Activated T-helper 17 cell treated with anti-CD3 and anti-CD28 coated beads, Interleukin-2, amount 50 U/mL, for 72 hours (primary cell): ENCODE measurements around the gene PERM1. TPM values are rescaled to one million over a fixed set of nuclear protein-coding genes. Genes with fewer than 3 reads are reported as not detected.
"Not testable (repeated sequence)": the region's sequence is repeated elsewhere in the genome, so short reads cannot be mapped to it uniquely, and the experiment has no call there.

ENCODE experiments used
- ATAC-seq: fragments of 150-1000 bp; cut with Tn5 transposase; replicated peaks from 2 replicates; pipeline ENCODE4 v1.10.0; 2021; ENCODE audit warnings: mild to moderate bottlenecking, moderate library complexity
- H3K27ac Mint-ChIP-seq: one replicate; pipeline ENCODE4 v1.8.0; 2022; ENCODE audit warnings: mixed read lengths
- H3K27me3 Mint-ChIP-seq: one replicate; pipeline ENCODE4 v1.8.0; 2022; ENCODE audit warnings: mixed read lengths
- H3K36me3 Mint-ChIP-seq: one replicate; pipeline ENCODE4 v1.8.0; 2022; ENCODE audit warnings: low read depth, mild to moderate bottlenecking, mixed read lengths
- H3K4me1 Mint-ChIP-seq: one replicate; pipeline ENCODE4 v1.8.0; 2022; ENCODE audit warnings: mixed read lengths
- H3K4me3 Mint-ChIP-seq: one replicate; pipeline ENCODE4 v1.8.0; 2022; ENCODE audit warnings: mild to moderate bottlenecking, mixed read lengths
- H3K9me3 Mint-ChIP-seq: one replicate; pipeline ENCODE4 v1.8.0; 2022; ENCODE audit warnings: mixed read lengths
- total RNA-seq, 2 donors: library from RNA; stranded (reverse); gene quantifications; one replicate each; pipeline ENCODE4 v1.2.3, GENCODE V29; 2022

PERM1 gene, protein sequence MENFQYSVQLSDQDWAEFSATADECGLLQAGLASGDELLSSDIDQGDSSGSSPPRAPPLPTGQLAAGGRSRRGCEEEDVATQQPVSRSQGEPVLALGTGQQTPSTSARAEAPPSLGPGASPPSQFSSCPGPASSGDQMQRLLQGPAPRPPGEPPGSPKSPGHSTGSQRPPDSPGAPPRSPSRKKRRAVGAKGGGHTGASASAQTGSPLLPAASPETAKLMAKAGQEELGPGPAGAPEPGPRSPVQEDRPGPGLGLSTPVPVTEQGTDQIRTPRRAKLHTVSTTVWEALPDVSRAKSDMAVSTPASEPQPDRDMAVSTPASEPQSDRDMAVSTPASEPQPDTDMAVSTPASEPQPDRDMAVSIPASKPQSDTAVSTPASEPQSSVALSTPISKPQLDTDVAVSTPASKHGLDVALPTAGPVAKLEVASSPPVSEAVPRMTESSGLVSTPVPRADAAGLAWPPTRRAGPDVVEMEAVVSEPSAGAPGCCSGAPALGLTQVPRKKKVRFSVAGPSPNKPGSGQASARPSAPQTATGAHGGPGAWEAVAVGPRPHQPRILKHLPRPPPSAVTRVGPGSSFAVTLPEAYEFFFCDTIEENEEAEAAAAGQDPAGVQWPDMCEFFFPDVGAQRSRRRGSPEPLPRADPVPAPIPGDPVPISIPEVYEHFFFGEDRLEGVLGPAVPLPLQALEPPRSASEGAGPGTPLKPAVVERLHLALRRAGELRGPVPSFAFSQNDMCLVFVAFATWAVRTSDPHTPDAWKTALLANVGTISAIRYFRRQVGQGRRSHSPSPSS
- total RNA-seq, result not detected

- Mint-ChIP-seq H3K27ac (no peak within 1 kb of the TSS), H3K4me1 (no peaks in the 10 kb centered on the region), H3K9me3 (no peaks in the 10 kb centered on the region), H3K27me3 (peaks cover 11% of the 10 kb centered on the region), H3K4me3 (no peak within 1 kb of the TSS), H3K36me3 (no peaks in the 10 kb centered on the region)
- no peak for ATAC-seq
These were observed at the start of gene PERM1 for GRCh38 chr1:981955-982558. TSS of gene PERM1 (minus strand) at chr1:982093. CDS start at chr1:981029, 1,064 bp downstream.

DNA sequence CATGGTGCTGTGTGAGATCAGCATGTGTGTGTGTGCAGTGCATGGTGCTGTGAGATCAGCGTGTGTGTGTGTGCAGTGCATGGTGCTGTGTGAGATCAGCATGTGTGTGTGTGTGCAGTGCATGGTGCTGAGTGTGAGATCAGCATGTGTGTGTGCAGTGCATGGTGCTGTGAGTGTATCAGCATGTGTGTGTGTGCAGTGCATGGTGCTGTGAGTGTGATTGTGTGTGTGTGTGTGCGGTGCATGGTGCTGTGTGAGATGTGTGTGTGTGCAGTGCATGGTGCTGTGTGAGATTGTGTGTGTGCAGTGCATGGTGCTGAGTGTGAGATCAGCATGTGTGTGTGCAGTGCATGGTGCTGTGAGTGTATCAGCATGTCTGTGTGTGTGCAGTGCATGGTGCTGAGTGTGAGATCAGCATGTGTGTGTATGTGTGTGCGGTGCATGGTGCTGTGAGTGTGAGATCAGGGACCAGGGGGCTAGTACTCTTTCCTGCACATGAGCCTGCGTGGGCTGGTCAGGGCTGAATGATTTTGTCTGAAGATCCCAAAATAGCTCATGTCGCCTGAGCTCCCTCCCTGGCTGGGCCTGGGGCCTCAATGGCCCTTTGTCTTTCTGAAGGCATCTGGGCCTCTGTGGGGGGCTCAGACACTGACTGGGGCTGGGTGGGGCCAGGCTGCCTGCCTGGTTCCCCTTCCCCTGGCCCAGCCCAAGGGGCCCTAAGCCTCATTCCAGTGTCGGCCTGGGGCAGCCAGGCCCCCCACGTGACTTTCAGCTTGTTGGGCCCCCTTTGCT, 49.2 kb upstream of the PERM1 start:
- H3K27me3 Mint-ChIP-seq, H3K4me3 Mint-ChIP-seq, H3K4me1 Mint-ChIP-seq, H3K27ac Mint-ChIP-seq, ATAC-seq, H3K36me3 Mint-ChIP-seq, H3K9me3 Mint-ChIP-seq: not testable (repeated sequence)

DNA sequence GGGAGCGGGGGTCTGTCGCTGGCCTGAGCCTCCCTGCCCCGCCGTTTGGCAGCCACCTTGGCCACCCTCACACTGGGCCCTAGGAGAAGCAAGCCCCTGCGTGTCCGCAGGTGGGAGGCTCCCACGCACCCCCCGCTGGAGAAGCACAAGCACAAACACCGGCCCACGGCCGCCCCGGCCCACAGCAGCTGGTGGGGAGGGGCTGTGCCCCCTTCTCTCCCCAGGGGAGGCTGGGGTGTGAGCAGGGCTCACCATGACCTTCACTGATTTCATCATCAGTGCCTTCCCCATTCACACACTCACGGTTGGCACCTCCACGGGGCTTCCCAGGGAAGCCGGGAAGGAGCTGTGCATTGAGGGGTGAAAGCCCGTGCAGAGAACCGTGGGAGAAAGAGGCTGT, 45.9 kb upstream of the PERM1 start:
- Mint-ChIP-seq H3K4me1 (no peaks in the 10 kb centered on the region), H3K9me3 (no peaks in the 10 kb centered on the region), H3K27me3 (peaks cover 11% of the 10 kb centered on the region), H3K27ac (no peak overlapping the region), H3K4me3 (no peak overlapping the region), H3K36me3 (no peaks in the 10 kb centered on the region)
- no peak for ATAC-seq

GRCh38 chr1:1026599-1027413, 44.9 kb upstream of the PERM1 start:
- Mint-ChIP-seq H3K4me1 (no peaks in the 10 kb centered on the region), H3K27ac (no peak overlapping the region), H3K9me3 (no peaks in the 10 kb centered on the region), H3K27me3 (peaks cover 3% of the 10 kb centered on the region), H3K4me3 (no peak overlapping the region), H3K36me3 (no peaks in the 10 kb centered on the region)
- ATAC-seq, result no peak

GRCh38 chr1:1025730-1026129, 43.8 kb upstream of the PERM1 start:
- Mint-ChIP-seq H3K4me3 (no peak overlapping the region), H3K36me3 (no peaks in the 10 kb centered on the region), H3K9me3 (no peaks in the 10 kb centered on the region), H3K27ac (no peak overlapping the region), H3K27me3 (peaks cover 3% of the 10 kb centered on the region), H3K4me1 (no peaks in the 10 kb centered on the region)
- ATAC-seq, result no peak

DNA sequence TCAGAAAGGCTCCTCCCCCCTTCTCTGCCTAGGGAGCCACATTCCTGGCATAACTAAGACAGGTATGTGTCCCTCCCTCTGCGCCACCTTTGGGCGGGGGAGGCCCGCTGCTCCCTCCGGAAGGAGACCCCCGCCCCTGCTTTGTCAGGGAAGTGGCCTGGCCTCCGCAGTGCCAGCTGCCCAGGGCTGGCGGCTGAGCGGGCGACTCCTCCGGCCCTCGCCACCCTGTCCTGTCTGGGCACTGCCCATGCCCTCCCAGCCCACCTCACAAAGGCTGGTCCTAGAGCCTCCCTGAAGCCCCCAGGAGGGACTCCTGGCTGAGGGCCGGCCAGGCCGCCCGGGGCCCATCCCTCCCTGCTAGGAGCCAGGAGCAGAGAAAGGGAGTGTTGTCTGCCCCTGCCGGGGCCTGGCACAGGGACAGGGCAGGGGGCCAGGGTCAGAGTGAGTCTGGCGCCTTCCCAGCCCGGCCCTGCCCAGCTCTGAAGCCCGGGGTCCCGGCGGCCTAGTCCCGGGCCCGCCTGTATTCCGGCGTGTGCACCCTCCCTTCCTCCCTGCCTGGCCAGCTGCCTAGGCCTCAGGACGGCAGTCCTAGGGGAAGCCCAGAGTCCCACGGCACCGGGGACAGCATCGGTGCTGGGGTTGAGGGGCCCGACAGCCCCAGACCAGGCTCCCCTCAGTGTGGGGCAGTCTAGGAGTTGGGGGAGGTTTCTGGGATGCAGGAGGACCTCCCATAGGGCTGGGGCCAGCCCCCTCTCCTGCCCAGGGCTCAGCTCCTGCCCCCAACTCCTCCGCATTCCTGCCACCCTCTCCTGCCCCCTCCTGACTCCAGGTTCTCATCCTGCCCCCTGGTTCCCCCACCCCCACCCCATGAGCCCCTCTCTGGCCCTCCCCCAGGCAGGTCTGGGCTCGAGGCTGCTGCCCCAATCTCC, 43.1 kb upstream of the PERM1 start:
- H3K27ac Mint-ChIP-seq, result no peak overlapping the region
- no peaks in the 10 kb centered on the region for H3K9me3 Mint-ChIP-seq
- ATAC-seq, result no peak
- no peaks in the 10 kb centered on the region for H3K4me1 Mint-ChIP-seq
- H3K27me3 Mint-ChIP-seq, result peaks cover 3% of the 10 kb centered on the region
- H3K36me3 Mint-ChIP-seq, result no peaks in the 10 kb centered on the region
- no peak overlapping the region for H3K4me3 Mint-ChIP-seq

GRCh38 chr1:1024149-1024770, 42.4 kb upstream of the PERM1 start:
- ATAC-seq, result no peak
- no peaks in the 10 kb centered on the region for H3K4me1 Mint-ChIP-seq
- H3K27ac Mint-ChIP-seq, result no peak overlapping the region
- H3K9me3 Mint-ChIP-seq, result no peaks in the 10 kb centered on the region
- H3K36me3 Mint-ChIP-seq, result no peaks in the 10 kb centered on the region
- H3K4me3 Mint-ChIP-seq, result no peak overlapping the region
- H3K27me3 Mint-ChIP-seq, result peaks cover 3% of the 10 kb centered on the region

- Mint-ChIP-seq H3K27me3 (peaks cover 3% of the 10 kb centered on the region), H3K4me3 (no peak overlapping the region), H3K27ac (no peak overlapping the region), H3K4me1 (no peaks in the 10 kb centered on the region), H3K36me3 (no peaks in the 10 kb centered on the region), H3K9me3 (no peaks in the 10 kb centered on the region)
- ATAC-seq, result no peak
These were observed 41.8 kb upstream of the PERM1 start for GRCh38 chr1:1023700-1024099.

- no peak for ATAC-seq
- Mint-ChIP-seq H3K4me1 (no peaks in the 10 kb centered on the region), H3K9me3 (no peaks in the 10 kb centered on the region), H3K27ac (no peak overlapping the region), H3K4me3 (no peak overlapping the region), H3K36me3 (no peaks in the 10 kb centered on the region), H3K27me3 (peaks cover 3% of the 10 kb centered on the region)
These were observed 40.6 kb upstream of the PERM1 start for GRCh38 chr1:1022302-1023009.

- Mint-ChIP-seq H3K27ac (no peak overlapping the region), H3K27me3 (peaks cover 3% of the 10 kb centered on the region), H3K9me3 (no peaks in the 10 kb centered on the region), H3K36me3 (no peaks in the 10 kb centered on the region), H3K4me3 (no peak overlapping the region), H3K4me1 (no peaks in the 10 kb centered on the region)
- peak; percentile 11 for ATAC-seq
These were observed 40.0 kb upstream of the PERM1 start for GRCh38 chr1:1021920-1022259.

GRCh38 chr1:1021010-1021919, 39.4 kb upstream of the PERM1 start:
- Mint-ChIP-seq H3K27me3 (peaks cover 3% of the 10 kb centered on the region), H3K36me3 (no peaks in the 10 kb centered on the region)

More at GRCh38 chr1:1021010-1021919, 39.4 kb upstream of the PERM1 start:
- no peaks in the 10 kb centered on the region for H3K9me3 Mint-ChIP-seq
- no peak for ATAC-seq
- H3K27ac Mint-ChIP-seq, result no peak overlapping the region
- peak overlapping the region; percentile 10 for H3K4me3 Mint-ChIP-seq
- no peaks in the 10 kb centered on the region for H3K4me1 Mint-ChIP-seq
